ENCODE data around the gene GFRA1.

GRCh38 chr10:116136261-116136660 lies 136.7 kb downstream of the GFRA1 start:
- TF ChIP-seq CTCF (IDR thresholded peaks at IDR 0.05) (no peak), EP300 (IDR thresholded peaks at IDR 0.05) (no peak), POLR2A (IDR thresholded peaks at IDR 0.05) (no peak)
